Keratinocyte (primary cell): Measurements from ENCODE around the gene TFF1. TPM values are rescaled to one million over a fixed set of nuclear protein-coding genes. Genes with fewer than 3 reads are reported as not detected.

Source experiments
- DNase-seq: peaks from one replicate; pipeline ENCODE4 v3.0.0-alpha.2; 2011; ENCODE audit warnings: low read depth, missing footprints, low spot score
- FAIRE-seq: peaks from 2 replicates; lab custom pipeline; 2011; peaks lifted over from hg19 to GRCh38; lab: Jason Lieb, UNC
- H2AFZ ChIP-seq: 2 replicates; pipeline ENCODE4 v1.6.0; 2012; ENCODE audit warnings: low read length, control low read depth, inconsistent platforms; ENCODE audit not compliant: control insufficient read depth
- H3K27ac ChIP-seq: 2 replicates; pipeline ENCODE4 v1.5.1; 2011; ENCODE audit warnings: low read length; ENCODE audit not compliant: control insufficient read depth, insufficient read depth
- H3K27me3 ChIP-seq: 3 replicates; pipeline ENCODE4 v1.6.0; 2011; ENCODE audit warnings: low read length; ENCODE audit not compliant: control insufficient read depth, insufficient read depth; ENCODE audit errors: extremely low read depth
- H3K36me3 ChIP-seq, 2 experiments: 2 replicates in 1 of 2; 3 replicates in 1 of 2; pipeline ENCODE4 v1.5.1; 2011; ENCODE audit warnings: low read length in 2 of 2, mild to moderate bottlenecking in 1 of 2; ENCODE audit not compliant: control insufficient read depth in 2 of 2, insufficient read depth in 2 of 2; ENCODE audit errors: extremely low read depth in 1 of 2
- H3K4me1 ChIP-seq: 3 replicates; pipeline ENCODE4 v1.5.1; 2011; ENCODE audit warnings: low read length; ENCODE audit not compliant: control insufficient read depth, insufficient read depth; ENCODE audit errors: extremely low read depth
- H3K4me2 ChIP-seq: 3 replicates; pipeline ENCODE4 v1.6.0; 2011; ENCODE audit warnings: low read depth, low read length; ENCODE audit not compliant: control insufficient read depth, insufficient read depth; ENCODE audit errors: extremely low read depth
- H3K4me3 ChIP-seq, 3 experiments: fragments of 200-600 bp in 1 of 3; sonication (generic) in 1 of 3; 2 replicates in 2 of 3; 3 replicates in 1 of 3; pipeline ENCODE4 v1.5.1; 2011 to 2016; ENCODE audit warnings: low read length in 3 of 3, mild to moderate bottlenecking in 3 of 3, control low read depth in 2 of 3, inconsistent platforms in 1 of 3, low read depth in 1 of 3, mixed read lengths in 1 of 3, mixed run types in 1 of 3, moderate library complexity in 1 of 3; ENCODE audit not compliant: control insufficient read depth in 2 of 3, insufficient read depth in 2 of 3; ENCODE audit errors: extremely low read depth in 1 of 3
- H3K79me2 ChIP-seq: 2 replicates; pipeline ENCODE4 v1.6.0; 2012; ENCODE audit warnings: low read length; ENCODE audit not compliant: control insufficient read depth, insufficient read depth
- H3K9ac ChIP-seq: 3 replicates; pipeline ENCODE4 v1.6.0; 2011; ENCODE audit warnings: low read length; ENCODE audit not compliant: control insufficient read depth, insufficient read depth; ENCODE audit errors: extremely low read depth
- H3K9me1 ChIP-seq: 3 replicates; pipeline ENCODE4 v1.6.0; 2011; ENCODE audit warnings: low read length; ENCODE audit not compliant: control insufficient read depth, insufficient read depth; ENCODE audit errors: extremely low read depth
- H3K9me3 ChIP-seq: 2 replicates; pipeline ENCODE4 v1.5.1; 2012; ENCODE audit warnings: low read depth, low read length; ENCODE audit not compliant: control insufficient read depth
- H4K20me1 ChIP-seq: 3 replicates; pipeline ENCODE4 v1.6.0; 2011; ENCODE audit warnings: low read length; ENCODE audit not compliant: control insufficient read depth, insufficient read depth; ENCODE audit errors: extremely low read depth
- CTCF ChIP-seq, 3 experiments: IDR thresholded peaks in 1 of 3; conservative IDR thresholded peaks in 1 of 3; optimal IDR thresholded peaks in 1 of 3; 2 replicates in 2 of 3; 3 replicates in 1 of 3; pipeline versions ENCODE3 to v1.5.1; 2011; ENCODE audit warnings: low read length in 3 of 3, mild to moderate bottlenecking in 3 of 3, moderate library complexity in 2 of 3, control low read depth in 1 of 3, inconsistent platforms in 1 of 3; ENCODE audit not compliant: insufficient read depth in 2 of 3; ENCODE audit errors: extremely low read depth in 1 of 3
- EZH2 ChIP-seq: IDR thresholded peaks from one replicate; pipeline ENCODE4 v1.6.1; 2012; ENCODE audit warnings: inconsistent platforms, mild to moderate bottlenecking, low read length, moderate library complexity
- dilution Hi-C: fragments of 300-500 bp; cut with MboI; formaldehyde crosslinking; loops from one replicate; pipeline ENCODE4 v1.7.0; 2020; ENCODE audit warnings: low sequenced_read_pairs; ENCODE audit not compliant: extremely low pct_ligation_motif_present
- polyA plus RNA-seq, 5 experiments: library from polyadenylated mRNA; depleted of rRNA in 3 of 5; stranded (reverse) in 3 of 5; stranded (forward) in 1 of 5; unstranded in 1 of 5; fragments of >200 nt; gene quantifications; 1 replicate in 1 of 5; 2 replicates in 3 of 5; 3 replicates in 1 of 5; pipeline versions ENCODE4 v1.2.1 to v1.2.3, GENCODE V29; 2011 to 2012; ENCODE audit warnings: missing spikeins in 2 of 5, low read depth in 1 of 5, low replicate concordance in 1 of 5

The TFF1 gene
- polyA plus RNA-seq, 1 donor (not counting 4 experiments of a cell fraction or from before 2014, with no cell fraction given) = not detected

GRCh38 chr21:42348762-42349161 lies 17.6 kb downstream of the TFF1 start:
- Histone ChIP-seq H3K4me2 (no peak overlapping the region), H2AFZ (no peak overlapping the region), H3K79me2 (no peaks in the 10 kb centered on the region), H3K4me1 (no peaks in the 10 kb centered on the region), H3K4me3 (no peak overlapping the region), H3K9me1 (no peaks in the 10 kb centered on the region), H3K27ac (no peak overlapping the region), H3K9me3 (no peaks in the 10 kb centered on the region), H3K36me3 (no peaks in the 10 kb centered on the region), H4K20me1 (no peaks in the 10 kb centered on the region), H3K27me3 (no peaks in the 10 kb centered on the region), H3K9ac (no peak overlapping the region)
- FAIRE-seq = no peak
- no peak for DNase-seq
- dilution Hi-C loops = loop anchor here (10.0 kb wide), 1 partner anchor 76 kb away; no protein-coding TSS in a partner anchor
- no peak for TF ChIP-seq EZH2

- no peak overlapping the region for H3K4me2 ChIP-seq
- dilution Hi-C loops = loop anchor here (10.0 kb wide), 1 partner anchor 77 kb away; no protein-coding TSS in a partner anchor
- no peaks in the 10 kb centered on the region for H3K4me1 ChIP-seq
- TF ChIP-seq EZH2 = no peak
- no peak for TF ChIP-seq CTCF (optimal IDR thresholded peaks at IDR 0.05 in 1 of 3, IDR thresholded peaks at IDR 0.05 in 1 of 3, conservative IDR thresholded peaks at IDR 0.05 in 1 of 3; ENCODE audit: extremely low read depth in 1 of 3, insufficient read depth in 2 of 3, low read length in 3 of 3)
- H4K20me1 ChIP-seq = no peaks in the 10 kb centered on the region
- no peaks in the 10 kb centered on the region for H3K27me3 ChIP-seq
- H3K79me2 ChIP-seq = no peaks in the 10 kb centered on the region
- no peaks in the 10 kb centered on the region for H3K9me1 ChIP-seq
- no peak overlapping the region for H3K4me3 ChIP-seq
- H3K36me3 ChIP-seq = no peaks in the 10 kb centered on the region
- no peak overlapping the region for H3K9ac ChIP-seq
- FAIRE-seq = no peak
- H3K27ac ChIP-seq = no peak overlapping the region
- H3K9me3 ChIP-seq = no peaks in the 10 kb centered on the region
- no peak overlapping the region for H2AFZ ChIP-seq
- DNase-seq = no peak
Measured at GRCh38 chr21:42347601-42348327, 18.6 kb downstream of the TFF1 start.
